ENCODE results near the gene ARIH1. TPM values are rescaled to one million over a fixed set of nuclear protein-coding genes. Genes with fewer than 3 reads are reported as not detected.

Gene ARIH1
- total and polyA plus RNA-seq, 10 of the 15 experiments (the other 5 are each of a cell fraction or from before 2014, with no cell fraction given), result 14.7 to 99.5 (median 26.5) TPM

DNA sequence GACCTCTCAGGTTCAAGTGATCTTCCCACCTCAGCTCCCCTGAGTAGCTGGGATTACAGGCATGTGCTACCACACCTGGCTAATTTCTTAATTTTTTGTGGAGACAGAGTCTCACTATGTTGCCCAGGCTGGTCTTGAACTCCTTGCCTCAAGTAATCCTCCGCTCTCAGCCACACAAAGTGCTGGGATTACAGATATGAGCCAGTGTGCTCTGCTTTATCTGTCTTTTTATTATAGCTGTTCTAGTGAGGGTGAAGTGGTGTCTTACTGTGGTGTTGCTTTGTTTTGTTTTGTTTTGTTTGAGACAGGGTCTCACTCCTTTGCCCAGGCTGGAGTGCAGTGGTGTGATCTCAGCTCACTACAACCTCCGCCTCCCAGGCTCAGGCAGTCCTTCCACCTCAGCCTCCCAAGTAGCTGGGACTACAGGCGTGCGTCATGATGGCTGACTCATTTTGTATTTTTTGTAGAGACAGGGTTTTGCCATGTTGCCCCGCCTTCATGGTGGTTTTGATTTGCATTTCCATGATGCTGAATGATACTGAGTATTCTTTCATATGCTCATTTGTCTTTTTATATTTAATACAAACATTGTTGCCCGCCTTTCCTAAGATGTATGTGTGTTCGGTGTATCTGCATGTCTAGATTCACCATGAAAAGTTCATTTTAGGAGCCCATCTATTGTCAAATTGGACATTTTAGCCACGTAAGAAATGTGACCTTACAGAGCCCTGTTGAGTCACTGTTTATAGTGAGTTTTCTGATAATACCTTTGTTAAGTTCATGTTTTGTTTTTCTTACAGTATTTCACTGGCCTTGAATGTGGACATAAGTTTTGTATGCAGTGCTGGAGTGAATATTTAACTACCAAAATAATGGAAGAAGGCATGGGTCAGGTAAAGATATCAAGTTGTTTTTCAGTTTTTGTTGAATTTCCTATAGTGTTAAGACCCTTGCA, 80.6 kb downstream of the ARIH1 start (continued):
- TF ChIP-seq, protein P1, sequence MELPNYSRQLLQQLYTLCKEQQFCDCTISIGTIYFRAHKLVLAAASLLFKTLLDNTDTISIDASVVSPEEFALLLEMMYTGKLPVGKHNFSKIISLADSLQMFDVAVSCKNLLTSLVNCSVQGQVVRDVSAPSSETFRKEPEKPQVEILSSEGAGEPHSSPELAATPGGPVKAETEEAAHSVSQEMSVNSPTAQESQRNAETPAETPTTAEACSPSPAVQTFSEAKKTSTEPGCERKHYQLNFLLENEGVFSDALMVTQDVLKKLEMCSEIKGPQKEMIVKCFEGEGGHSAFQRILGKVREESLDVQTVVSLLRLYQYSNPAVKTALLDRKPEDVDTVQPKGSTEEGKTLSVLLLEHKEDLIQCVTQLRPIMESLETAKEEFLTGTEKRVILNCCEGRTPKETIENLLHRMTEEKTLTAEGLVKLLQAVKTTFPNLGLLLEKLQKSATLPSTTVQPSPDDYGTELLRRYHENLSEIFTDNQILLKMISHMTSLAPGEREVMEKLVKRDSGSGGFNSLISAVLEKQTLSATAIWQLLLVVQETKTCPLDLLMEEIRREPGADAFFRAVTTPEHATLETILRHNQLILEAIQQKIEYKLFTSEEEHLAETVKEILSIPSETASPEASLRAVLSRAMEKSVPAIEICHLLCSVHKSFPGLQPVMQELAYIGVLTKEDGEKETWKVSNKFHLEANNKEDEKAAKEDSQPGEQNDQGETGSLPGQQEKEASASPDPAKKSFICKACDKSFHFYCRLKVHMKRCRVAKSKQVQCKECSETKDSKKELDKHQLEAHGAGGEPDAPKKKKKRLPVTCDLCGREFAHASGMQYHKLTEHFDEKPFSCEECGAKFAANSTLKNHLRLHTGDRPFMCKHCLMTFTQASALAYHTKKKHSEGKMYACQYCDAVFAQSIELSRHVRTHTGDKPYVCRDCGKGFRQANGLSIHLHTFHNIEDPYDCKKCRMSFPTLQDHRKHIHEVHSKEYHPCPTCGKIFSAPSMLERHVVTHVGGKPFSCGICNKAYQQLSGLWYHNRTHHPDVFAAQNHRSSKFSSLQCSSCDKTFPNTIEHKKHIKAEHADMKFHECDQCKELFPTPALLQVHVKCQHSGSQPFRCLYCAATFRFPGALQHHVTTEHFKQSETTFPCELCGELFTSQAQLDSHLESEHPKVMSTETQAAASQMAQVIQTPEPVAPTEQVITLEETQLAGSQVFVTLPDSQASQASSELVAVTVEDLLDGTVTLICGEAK (IDR thresholded peaks at IDR 0.05; ENCODE audit: borderline replicate concordance), result no peak

DNA sequence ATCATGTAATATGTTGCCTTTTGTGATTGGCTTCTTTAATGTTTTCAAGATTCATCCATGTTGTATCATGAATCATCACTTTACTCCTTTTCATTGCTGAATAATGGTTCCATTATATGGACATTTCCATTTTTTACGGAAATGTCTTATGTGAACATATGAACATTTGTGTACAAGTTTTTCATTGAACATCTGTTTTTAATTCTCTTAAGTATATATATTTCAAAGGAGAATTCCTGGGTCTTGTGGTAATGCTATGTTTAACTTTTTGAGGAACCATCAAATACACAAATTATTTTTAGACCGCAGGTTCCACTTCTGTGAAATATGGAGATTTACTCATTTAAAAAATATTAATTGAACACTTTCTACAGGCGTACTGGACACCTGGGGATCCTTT, 85.7 kb downstream of the ARIH1 start:
- H3K36me3 ChIP-seq (ENCODE audit: control insufficient read depth in 2 of 2, insufficient read depth in 2 of 2, low read length in 1 of 2), result peaks cover 2 to 29% of the 10 kb centered on the region in 2 experiments
- H2AFZ ChIP-seq (ENCODE audit: control insufficient read depth, low read depth, low read length), result no peak overlapping the region
- ChIA-PET SMC1A (ENCODE audit: uncharacterized antibody, unreplicated experiment) (no interaction called here), POLR2A (no interaction called here), CTCF (no interaction called here), RAD21 (ENCODE audit: unreplicated experiment) (no interaction called here)
- ATAC-seq (no peak), FAIRE-seq (no peak), DNase-seq (ENCODE audit: low read depth, low spot score) (no peak)
- H3K4me1 ChIP-seq (ENCODE audit: control insufficient read depth, insufficient read depth, low read length), result no peaks in the 10 kb centered on the region
- intact Hi-C loops (cut with micrococcal nuclease; ENCODE audit: unreplicated experiment), result no loop called here
- no TSS peak for BruUV-seq (replicated peaks)
- H3K9me3 ChIP-seq (replicated peaks; ENCODE audit: control insufficient read depth, insufficient read depth, low read length), result no peaks in the 10 kb centered on the region
- 76% methylated on average over 3 of the region's 3 CpGs for whole genome bisulfite sequencing (ENCODE audit: insufficient coverage, insufficient replicate concordance, low lambda C conversion rate, missing lambda C conversion rate)
- TF ChIP-seq ASH2L (IDR thresholded peaks at IDR 0.05; ENCODE audit: borderline replicate concordance, low read depth) (no peak), STAT3 (IDR thresholded peaks at IDR 0.05; ENCODE audit: low read depth, low read length) (no peak), EP300 (IDR thresholded peaks at IDR 0.05; ENCODE audit: borderline replicate concordance in 1 of 2, control insufficient read depth in 1 of 2, low read depth in 2 of 2, low read length in 2 of 2) (no peak), SRF (IDR thresholded peaks at IDR 0.05; ENCODE audit: low read depth in 2 of 2, low read length in 2 of 2) (no peak)
- H3K9ac ChIP-seq (ENCODE audit: control insufficient read depth, insufficient read depth, low read length), result no peak overlapping the region
- no peaks in the 10 kb centered on the region for H3K27me3 ChIP-seq (replicated peaks in 1 of 2; ENCODE audit: control insufficient read depth in 2 of 2, insufficient read depth in 2 of 2, low read length in 1 of 2)
- no peaks in the 10 kb centered on the region for H4K20me1 ChIP-seq (ENCODE audit: control insufficient read depth, insufficient read depth)
- in situ Hi-C loops (cut with MboI), result no loop called here
- no peaks in the 10 kb centered on the region; the same call in 1 of the 2 replicates for H3K79me2 ChIP-seq (ENCODE audit: control insufficient read depth, insufficient read depth, low read length)
- no peak overlapping the region for H3K4me3 ChIP-seq
- H3K4me2 ChIP-seq (ENCODE audit: control insufficient read depth, insufficient read depth), result no peak overlapping the region
- H3K27ac ChIP-seq (ENCODE audit: control insufficient read depth, insufficient read depth), result no peak overlapping the region

Measured in GM12878 (cell line).